GM23338 (cell line): Measurements from ENCODE around the gene COBL.

Experiments used
- EZH2 ChIP-seq: fragments of 200-600 bp; sonication (generic); IDR thresholded peaks from one replicate; pipeline ENCODE4 v1.8.0; 2017; ENCODE audit warnings: antibody characterized with exemption, mild to moderate bottlenecking, low read depth; ENCODE audit not compliant: unreplicated experiment
- JUNB ChIP-seq: IDR thresholded peaks from one replicate; pipeline ENCODE4 v1.6.1; 2016; ENCODE audit warnings: antibody characterized with exemption; ENCODE audit not compliant: unreplicated experiment
- POLR2AphosphoS5 ChIP-seq: IDR thresholded peaks from 2 replicates; pipeline ENCODE4 v1.6.1; 2016; ENCODE audit warnings: antibody characterized with exemption, low read depth
- TF ChIP-seq, protein P1 (sequence below), 2 experiments: fragments of 200-600 bp in 1 of 2; sonication (generic) in 1 of 2; conservative IDR thresholded peaks; 2 replicates each; pipeline versions ENCODE4 v1.5.1 to v1.6.1; 2016 to 2017; ENCODE audit warnings: antibody characterized with exemption in 2 of 2, low read depth in 2 of 2, mild to moderate bottlenecking in 2 of 2, moderate library complexity in 1 of 2

DNA sequence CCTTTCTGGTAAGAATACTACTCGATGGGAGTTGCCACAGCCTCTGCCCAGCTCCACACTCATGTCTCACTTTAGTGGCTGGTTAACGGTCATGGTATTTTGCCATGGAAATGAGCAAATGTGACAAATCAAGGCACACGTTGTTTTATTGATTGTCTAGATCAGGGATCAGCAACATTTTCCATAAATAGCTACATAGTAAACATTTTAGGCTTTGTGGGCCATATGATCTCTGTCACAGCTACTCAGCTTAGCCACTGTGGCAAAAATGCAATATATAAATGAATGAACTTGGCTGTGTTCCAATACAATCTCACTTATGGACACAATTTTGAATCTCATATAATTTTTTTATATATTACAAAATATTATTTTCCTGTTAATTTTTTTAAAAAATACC, 76.9 kb downstream of the COBL start:
- TF ChIP-seq, protein P1, sequence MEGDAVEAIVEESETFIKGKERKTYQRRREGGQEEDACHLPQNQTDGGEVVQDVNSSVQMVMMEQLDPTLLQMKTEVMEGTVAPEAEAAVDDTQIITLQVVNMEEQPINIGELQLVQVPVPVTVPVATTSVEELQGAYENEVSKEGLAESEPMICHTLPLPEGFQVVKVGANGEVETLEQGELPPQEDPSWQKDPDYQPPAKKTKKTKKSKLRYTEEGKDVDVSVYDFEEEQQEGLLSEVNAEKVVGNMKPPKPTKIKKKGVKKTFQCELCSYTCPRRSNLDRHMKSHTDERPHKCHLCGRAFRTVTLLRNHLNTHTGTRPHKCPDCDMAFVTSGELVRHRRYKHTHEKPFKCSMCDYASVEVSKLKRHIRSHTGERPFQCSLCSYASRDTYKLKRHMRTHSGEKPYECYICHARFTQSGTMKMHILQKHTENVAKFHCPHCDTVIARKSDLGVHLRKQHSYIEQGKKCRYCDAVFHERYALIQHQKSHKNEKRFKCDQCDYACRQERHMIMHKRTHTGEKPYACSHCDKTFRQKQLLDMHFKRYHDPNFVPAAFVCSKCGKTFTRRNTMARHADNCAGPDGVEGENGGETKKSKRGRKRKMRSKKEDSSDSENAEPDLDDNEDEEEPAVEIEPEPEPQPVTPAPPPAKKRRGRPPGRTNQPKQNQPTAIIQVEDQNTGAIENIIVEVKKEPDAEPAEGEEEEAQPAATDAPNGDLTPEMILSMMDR (conservative IDR thresholded peaks at IDR 0.05; ENCODE audit: low read depth in 2 of 2): no peak
- TF ChIP-seq EZH2 (no peak), POLR2AphosphoS5 (no peak), JUNB (no peak)
